Measurements from ENCODE around the gene ANGPT4. TPM values are rescaled to one million over a fixed set of nuclear protein-coding genes. Genes with fewer than 3 reads are reported as not detected.

Gene ANGPT4
- total RNA-seq, 2 donors from 2014 or later = not detected

DNA sequence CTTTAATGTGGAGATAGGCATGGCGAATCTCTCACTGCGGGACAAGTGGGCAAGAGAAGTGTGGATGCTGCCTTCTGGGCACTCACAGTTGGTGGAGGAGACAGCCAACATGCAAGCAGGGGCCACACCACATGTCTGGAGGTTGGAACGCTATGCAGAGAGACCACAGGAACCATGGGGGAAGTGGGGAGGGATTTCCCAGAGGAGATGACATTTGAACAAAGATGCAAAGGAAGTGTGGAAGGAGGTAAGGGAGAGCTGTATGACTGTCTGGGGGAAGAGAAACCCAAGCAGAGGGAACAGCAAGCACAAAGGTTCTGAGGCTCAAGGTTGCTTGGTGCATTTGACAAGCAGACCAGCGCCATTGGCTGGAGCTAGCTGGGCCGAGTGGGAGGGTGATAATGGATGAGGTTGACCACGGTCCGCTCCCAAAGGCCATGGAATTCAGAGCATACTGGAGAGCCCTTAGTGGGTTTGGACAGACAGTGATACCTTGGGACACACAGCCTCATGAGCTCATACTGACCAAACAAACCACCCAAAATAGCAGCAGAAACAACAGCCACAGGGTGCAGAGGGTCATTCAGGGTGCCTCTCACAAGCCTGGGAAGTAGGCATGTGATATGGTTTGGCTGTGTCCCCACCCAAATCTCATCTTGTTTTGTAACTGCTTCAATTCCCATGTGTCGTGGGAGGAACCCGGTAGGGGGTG, 90.3 kb downstream of the ANGPT4 start:
- H3K4me1 Mint-ChIP-seq = peaks cover 3% of the 10 kb centered on the region
- H3K9me3 ChIP-seq (ENCODE audit: control insufficient read depth, low read length, poor library complexity, severe bottlenecking) = no peaks in the 10 kb centered on the region
- no peaks in the 10 kb centered on the region for H3K27me3 Mint-ChIP-seq
- no peak for DNase-seq
- peak overlapping the region; percentile 16 for H3K27ac Mint-ChIP-seq
- ATAC-seq = no peak
- H3K4me3 Mint-ChIP-seq = no peak overlapping the region
- no peaks in the 10 kb centered on the region for H3K36me3 Mint-ChIP-seq (ENCODE audit: low read depth)

DNA sequence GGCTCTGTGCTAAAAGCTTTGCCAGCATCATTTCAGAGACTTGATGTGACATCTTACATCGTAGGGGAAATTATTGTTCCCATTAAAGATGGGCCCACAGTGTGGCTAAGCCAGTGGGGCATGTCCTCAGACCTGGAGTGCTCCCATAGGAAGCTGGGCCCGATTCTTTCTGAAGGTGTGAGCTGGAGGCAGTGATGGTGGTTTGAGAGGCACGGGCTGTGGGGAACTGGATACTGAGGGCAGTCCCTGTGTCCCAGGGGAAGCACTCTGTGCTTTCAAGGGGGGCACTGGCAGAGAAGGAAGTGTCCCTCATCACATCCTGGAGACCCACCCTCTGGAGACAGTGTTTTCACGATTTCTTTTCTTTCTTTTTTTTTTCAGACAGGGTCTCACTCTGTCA, 91.2 kb downstream of the ANGPT4 start:
- ATAC-seq = no peak
- no peaks in the 10 kb centered on the region for H3K27me3 Mint-ChIP-seq

DNA sequence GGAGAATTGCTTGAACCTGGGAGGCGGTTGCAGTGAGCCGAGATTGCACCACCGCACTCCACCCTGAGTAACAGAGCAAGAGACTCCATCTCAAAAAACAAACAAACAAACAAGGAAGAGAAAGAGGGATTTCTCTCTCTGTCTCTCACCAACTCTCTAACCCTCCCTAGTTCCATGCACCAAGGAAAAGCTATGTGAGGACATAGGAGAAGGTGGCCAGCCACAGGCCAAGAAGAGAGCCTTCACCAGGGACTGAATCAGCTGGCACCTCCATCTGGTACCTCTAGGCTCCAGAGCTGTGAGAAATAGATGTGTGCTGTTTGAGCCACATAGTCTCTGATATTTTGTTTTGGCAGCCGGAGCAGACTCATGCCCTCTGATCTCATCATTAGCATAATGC, 91.6 kb downstream of the ANGPT4 start:
- Mint-ChIP-seq H3K27ac (no peak overlapping the region), H3K27me3 (no peaks in the 10 kb centered on the region), H3K36me3 (ENCODE audit: low read depth) (no peaks in the 10 kb centered on the region), H3K4me1 (peaks cover 9% of the 10 kb centered on the region), H3K4me3 (no peak overlapping the region)
- H3K9me3 ChIP-seq (ENCODE audit: control insufficient read depth, low read length, poor library complexity, severe bottlenecking) = no peaks in the 10 kb centered on the region
- ATAC-seq (no peak), DNase-seq (no peak)

More for the DNA sequence above, 91.2 kb downstream of the ANGPT4 start:
- no peak for DNase-seq
- Mint-ChIP-seq H3K36me3 (ENCODE audit: low read depth) (no peaks in the 10 kb centered on the region), H3K27ac (no peak overlapping the region), H3K4me1 (peaks cover 7% of the 10 kb centered on the region), H3K4me3 (no peak overlapping the region)
- H3K9me3 ChIP-seq (ENCODE audit: control insufficient read depth, low read length, poor library complexity, severe bottlenecking) = no peaks in the 10 kb centered on the region

GRCh38 chr20:823574-823902, 92.6 kb downstream of the ANGPT4 start:
- no peaks in the 10 kb centered on the region for H3K9me3 ChIP-seq (ENCODE audit: control insufficient read depth, low read length, poor library complexity, severe bottlenecking)
- Mint-ChIP-seq H3K27me3 (no peaks in the 10 kb centered on the region), H3K4me1 (peaks cover 10% of the 10 kb centered on the region), H3K36me3 (ENCODE audit: low read depth) (no peaks in the 10 kb centered on the region), H3K27ac (no peak overlapping the region), H3K4me3 (no peak overlapping the region)
- ATAC-seq (no peak), DNase-seq (no peak)

- no peak for DNase-seq
- ATAC-seq = no peak
- Mint-ChIP-seq H3K4me3 (no peak overlapping the region), H3K36me3 (ENCODE audit: low read depth) (no peaks in the 10 kb centered on the region), H3K27ac (peak overlapping the region; percentile 62), H3K27me3 (no peaks in the 10 kb centered on the region), H3K4me1 (peaks cover 10% of the 10 kb centered on the region)
- no peaks in the 10 kb centered on the region for H3K9me3 ChIP-seq (ENCODE audit: control insufficient read depth, low read length, poor library complexity, severe bottlenecking)
These were observed 93.2 kb downstream of the ANGPT4 start for GRCh38 chr20:822651-823573.

DNA sequence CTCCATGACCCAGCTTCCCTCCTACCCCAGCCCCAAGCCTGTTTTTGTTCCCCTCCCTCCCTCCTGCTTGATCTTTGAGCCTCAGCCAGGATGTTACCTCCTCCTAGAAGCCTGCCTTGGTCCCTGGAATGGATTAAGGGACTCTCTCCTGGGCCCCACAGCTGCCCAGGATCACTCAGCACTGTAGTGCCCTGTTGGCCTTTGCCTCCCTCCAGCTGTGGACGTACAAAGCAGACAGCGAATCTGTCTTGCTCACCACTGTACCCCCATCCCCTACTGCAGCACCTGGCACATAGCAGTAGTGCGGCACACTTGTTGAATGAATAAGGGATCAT, 94.4 kb downstream of the ANGPT4 start:
- Mint-ChIP-seq H3K27ac (peak overlapping the region; percentile 62), H3K27me3 (no peaks in the 10 kb centered on the region), H3K4me3 (no peak overlapping the region), H3K36me3 (ENCODE audit: low read depth) (no peaks in the 10 kb centered on the region), H3K4me1 (peaks cover 10% of the 10 kb centered on the region)
- ATAC-seq (no peak), DNase-seq (no peak)
- no peaks in the 10 kb centered on the region for H3K9me3 ChIP-seq (ENCODE audit: control insufficient read depth, low read length, poor library complexity, severe bottlenecking)

GRCh38 chr20:821046-821730, 94.9 kb downstream of the ANGPT4 start:
- Mint-ChIP-seq H3K4me1 (peaks cover 10% of the 10 kb centered on the region), H3K36me3 (ENCODE audit: low read depth) (no peaks in the 10 kb centered on the region), H3K4me3 (no peak overlapping the region), H3K27me3 (peaks cover 2% of the 10 kb centered on the region), H3K27ac (peak overlapping the region; percentile 62)
- H3K9me3 ChIP-seq (ENCODE audit: control insufficient read depth, low read length, poor library complexity, severe bottlenecking) = no peaks in the 10 kb centered on the region
- DNase-seq (no peak), ATAC-seq (no peak)

DNA sequence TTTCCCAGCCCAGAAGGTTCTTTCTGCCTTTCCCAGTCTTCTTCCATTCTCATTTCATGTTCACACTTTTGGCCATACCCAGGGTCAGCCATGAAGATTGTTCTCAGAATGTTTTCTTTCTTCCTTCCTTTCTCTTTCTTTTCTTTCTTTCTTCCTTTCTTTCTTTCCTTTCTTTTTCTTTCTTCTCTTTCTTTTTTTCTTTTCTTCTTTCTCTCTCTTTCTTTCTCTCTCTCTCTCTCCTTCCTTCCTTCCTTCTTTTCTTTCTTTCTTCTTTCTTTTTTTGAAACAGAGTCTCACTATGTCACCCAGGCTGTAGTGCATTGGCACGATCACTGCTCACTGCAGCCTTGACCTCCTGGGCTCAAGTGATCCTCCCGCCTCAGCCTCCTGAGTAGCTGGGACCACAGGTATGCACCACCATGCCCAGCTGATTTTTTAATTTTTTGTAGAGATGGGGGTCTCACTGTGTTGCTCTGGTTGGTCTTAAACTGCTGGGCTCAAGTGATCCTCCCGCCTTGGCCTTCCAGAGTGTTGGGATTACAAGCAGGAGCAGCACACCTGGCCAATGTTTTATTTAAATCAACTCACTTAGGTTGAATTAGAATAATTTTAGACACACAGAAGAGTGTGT, 95.7 kb downstream of the ANGPT4 start:
- H3K36me3 Mint-ChIP-seq (ENCODE audit: low read depth) = no peaks in the 10 kb centered on the region
- H3K27ac Mint-ChIP-seq = no peak overlapping the region

More for the DNA sequence above, 95.7 kb downstream of the ANGPT4 start:
- no peaks in the 10 kb centered on the region for H3K9me3 ChIP-seq (ENCODE audit: control insufficient read depth, low read length, poor library complexity, severe bottlenecking)
- peaks cover 9% of the 10 kb centered on the region for H3K27me3 Mint-ChIP-seq
- peaks cover 15% of the 10 kb centered on the region for H3K4me1 Mint-ChIP-seq
- ATAC-seq = no peak
- DNase-seq = no peak
- no peak overlapping the region for H3K4me3 Mint-ChIP-seq

Other genes with a start within 250 kb of the ANGPT4 start
- gene SCRT2, start 240.5 kb downstream of the ANGPT4 start, total RNA-seq = not detected
- not detected for gene SLC52A3, start 147.8 kb downstream of the ANGPT4 start, total RNA-seq
- 10 to 100 TPM; 14.1 to 35.1 TPM for gene FAM110A, start 82.6 kb downstream of the ANGPT4 start, total RNA-seq
- not detected for gene RSPO4, start 86.0 kb upstream of the ANGPT4 start, total RNA-seq
- gene PSMF1, start 202.3 kb upstream of the ANGPT4 start, total RNA-seq = 100 to 1,000 TPM in 1 of 2 donors, 10 to 100 TPM in 1; 97.6 to 114 TPM